H1 (cell line): ENCODE measurements around the gene STARD13. TPM values are rescaled to one million over a fixed set of nuclear protein-coding genes. Genes with fewer than 3 reads are reported as not detected.

Source experiments
- GTF2F1 ChIP-seq: IDR thresholded peaks from 2 replicates; pipeline ENCODE4 v1.6.1; 2012; ENCODE audit warnings: low read depth, low read length, improper control_type of control experiment, borderline replicate concordance
- HDAC6 ChIP-seq: IDR thresholded peaks from one replicate; pipeline ENCODE4 v1.7.1; 2012; ENCODE audit warnings: low read depth, mild to moderate bottlenecking, inconsistent platforms, low read length, moderate library complexity
- KDM5A ChIP-seq: fragments of 200-600 bp; IDR thresholded peaks from 2 replicates; pipeline ENCODE4 v1.7.1; 2012; ENCODE audit warnings: mild to moderate bottlenecking, low read length, inconsistent platforms, mixed read lengths
- RBBP5 ChIP-seq: IDR thresholded peaks from 2 replicates; pipeline ENCODE4 v1.7.1; 2012; ENCODE audit warnings: low read depth, mild to moderate bottlenecking, inconsistent platforms, low read length, moderate library complexity, borderline replicate concordance
- polyA plus RNA-seq, 7 experiments: library from polyadenylated mRNA; depleted of rRNA in 3 of 7; stranded (reverse) in 5 of 7; unstranded in 2 of 7; fragments of >200 nt in 5 of 7; fragments of 200-250 nt in 2 of 7; gene quantifications; 1 replicate in 5 of 7; 2 replicates in 1 of 7; 4 replicates in 1 of 7; pipeline versions ENCODE4 v1.2.1 to v1.2.3, GENCODE V29; 2011 to 2013; ENCODE audit warnings: missing spikeins in 2 of 7, mixed read lengths in 2 of 7
- total RNA-seq: library from RNA; stranded (reverse); fragmentation: NEBNext Ultra II Directional; extraction: Animal tissue kit (Norgen Biotek cat#: 25700); gene quantifications from 2 replicates; pipeline ENCODE4 v1.2.1, GENCODE V29; 2021
- TF ChIP-seq, protein P1 (sequence below): fragments of 300-600 bp; sonication (generic); IDR thresholded peaks from 2 replicates; pipeline ENCODE4 v1.7.1; 2012; ENCODE audit warnings: low read length, moderate library complexity, mild to moderate bottlenecking, inconsistent platforms; ENCODE audit not compliant: insufficient replicate concordance
- TF ChIP-seq, protein P2 (sequence below): IDR thresholded peaks from 2 replicates; pipeline ENCODE4 v1.6.1; 2011; ENCODE audit warnings: low read length, improper control_type of control experiment
- TF ChIP-seq, protein P3 (sequence below), 3 experiments: IDR thresholded peaks; 1 replicate in 2 of 3; 2 replicates in 1 of 3; pipeline versions ENCODE4 v1.5.1 to v1.6.1; 2011; ENCODE audit warnings: low read length in 3 of 3, mild to moderate bottlenecking in 3 of 3, inconsistent platforms in 2 of 3, low read depth in 1 of 3, moderate library complexity in 1 of 3; ENCODE audit not compliant: insufficient read depth in 1 of 3; ENCODE audit errors: control extremely low read depth in 1 of 3

STARD13 gene
- total and polyA plus RNA-seq, 2 of the 8 experiments (the other 6 are each of a cell fraction or from before 2014, with no cell fraction given), result 0.82 to 2.9 TPM

DNA sequence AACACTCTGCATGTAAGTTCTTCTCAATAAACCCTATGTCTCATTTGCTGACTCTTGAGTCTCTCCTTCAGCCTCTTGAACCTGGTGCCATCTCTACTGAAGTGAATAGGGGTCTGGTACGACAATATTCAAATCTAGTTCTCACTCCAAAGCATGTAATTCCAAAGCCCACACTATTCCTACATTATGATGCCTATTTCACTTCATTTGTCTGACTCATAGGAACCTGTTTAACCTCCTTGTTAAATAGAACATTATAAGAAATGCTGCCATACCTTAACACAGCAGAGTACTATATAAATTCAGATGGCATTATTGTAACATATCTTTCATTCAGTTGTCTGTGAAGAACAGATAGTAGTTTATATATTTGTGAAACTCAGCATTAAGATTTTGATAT, 67.1 kb downstream of the STARD13 start (continued):
- TF ChIP-seq, protein P1, sequence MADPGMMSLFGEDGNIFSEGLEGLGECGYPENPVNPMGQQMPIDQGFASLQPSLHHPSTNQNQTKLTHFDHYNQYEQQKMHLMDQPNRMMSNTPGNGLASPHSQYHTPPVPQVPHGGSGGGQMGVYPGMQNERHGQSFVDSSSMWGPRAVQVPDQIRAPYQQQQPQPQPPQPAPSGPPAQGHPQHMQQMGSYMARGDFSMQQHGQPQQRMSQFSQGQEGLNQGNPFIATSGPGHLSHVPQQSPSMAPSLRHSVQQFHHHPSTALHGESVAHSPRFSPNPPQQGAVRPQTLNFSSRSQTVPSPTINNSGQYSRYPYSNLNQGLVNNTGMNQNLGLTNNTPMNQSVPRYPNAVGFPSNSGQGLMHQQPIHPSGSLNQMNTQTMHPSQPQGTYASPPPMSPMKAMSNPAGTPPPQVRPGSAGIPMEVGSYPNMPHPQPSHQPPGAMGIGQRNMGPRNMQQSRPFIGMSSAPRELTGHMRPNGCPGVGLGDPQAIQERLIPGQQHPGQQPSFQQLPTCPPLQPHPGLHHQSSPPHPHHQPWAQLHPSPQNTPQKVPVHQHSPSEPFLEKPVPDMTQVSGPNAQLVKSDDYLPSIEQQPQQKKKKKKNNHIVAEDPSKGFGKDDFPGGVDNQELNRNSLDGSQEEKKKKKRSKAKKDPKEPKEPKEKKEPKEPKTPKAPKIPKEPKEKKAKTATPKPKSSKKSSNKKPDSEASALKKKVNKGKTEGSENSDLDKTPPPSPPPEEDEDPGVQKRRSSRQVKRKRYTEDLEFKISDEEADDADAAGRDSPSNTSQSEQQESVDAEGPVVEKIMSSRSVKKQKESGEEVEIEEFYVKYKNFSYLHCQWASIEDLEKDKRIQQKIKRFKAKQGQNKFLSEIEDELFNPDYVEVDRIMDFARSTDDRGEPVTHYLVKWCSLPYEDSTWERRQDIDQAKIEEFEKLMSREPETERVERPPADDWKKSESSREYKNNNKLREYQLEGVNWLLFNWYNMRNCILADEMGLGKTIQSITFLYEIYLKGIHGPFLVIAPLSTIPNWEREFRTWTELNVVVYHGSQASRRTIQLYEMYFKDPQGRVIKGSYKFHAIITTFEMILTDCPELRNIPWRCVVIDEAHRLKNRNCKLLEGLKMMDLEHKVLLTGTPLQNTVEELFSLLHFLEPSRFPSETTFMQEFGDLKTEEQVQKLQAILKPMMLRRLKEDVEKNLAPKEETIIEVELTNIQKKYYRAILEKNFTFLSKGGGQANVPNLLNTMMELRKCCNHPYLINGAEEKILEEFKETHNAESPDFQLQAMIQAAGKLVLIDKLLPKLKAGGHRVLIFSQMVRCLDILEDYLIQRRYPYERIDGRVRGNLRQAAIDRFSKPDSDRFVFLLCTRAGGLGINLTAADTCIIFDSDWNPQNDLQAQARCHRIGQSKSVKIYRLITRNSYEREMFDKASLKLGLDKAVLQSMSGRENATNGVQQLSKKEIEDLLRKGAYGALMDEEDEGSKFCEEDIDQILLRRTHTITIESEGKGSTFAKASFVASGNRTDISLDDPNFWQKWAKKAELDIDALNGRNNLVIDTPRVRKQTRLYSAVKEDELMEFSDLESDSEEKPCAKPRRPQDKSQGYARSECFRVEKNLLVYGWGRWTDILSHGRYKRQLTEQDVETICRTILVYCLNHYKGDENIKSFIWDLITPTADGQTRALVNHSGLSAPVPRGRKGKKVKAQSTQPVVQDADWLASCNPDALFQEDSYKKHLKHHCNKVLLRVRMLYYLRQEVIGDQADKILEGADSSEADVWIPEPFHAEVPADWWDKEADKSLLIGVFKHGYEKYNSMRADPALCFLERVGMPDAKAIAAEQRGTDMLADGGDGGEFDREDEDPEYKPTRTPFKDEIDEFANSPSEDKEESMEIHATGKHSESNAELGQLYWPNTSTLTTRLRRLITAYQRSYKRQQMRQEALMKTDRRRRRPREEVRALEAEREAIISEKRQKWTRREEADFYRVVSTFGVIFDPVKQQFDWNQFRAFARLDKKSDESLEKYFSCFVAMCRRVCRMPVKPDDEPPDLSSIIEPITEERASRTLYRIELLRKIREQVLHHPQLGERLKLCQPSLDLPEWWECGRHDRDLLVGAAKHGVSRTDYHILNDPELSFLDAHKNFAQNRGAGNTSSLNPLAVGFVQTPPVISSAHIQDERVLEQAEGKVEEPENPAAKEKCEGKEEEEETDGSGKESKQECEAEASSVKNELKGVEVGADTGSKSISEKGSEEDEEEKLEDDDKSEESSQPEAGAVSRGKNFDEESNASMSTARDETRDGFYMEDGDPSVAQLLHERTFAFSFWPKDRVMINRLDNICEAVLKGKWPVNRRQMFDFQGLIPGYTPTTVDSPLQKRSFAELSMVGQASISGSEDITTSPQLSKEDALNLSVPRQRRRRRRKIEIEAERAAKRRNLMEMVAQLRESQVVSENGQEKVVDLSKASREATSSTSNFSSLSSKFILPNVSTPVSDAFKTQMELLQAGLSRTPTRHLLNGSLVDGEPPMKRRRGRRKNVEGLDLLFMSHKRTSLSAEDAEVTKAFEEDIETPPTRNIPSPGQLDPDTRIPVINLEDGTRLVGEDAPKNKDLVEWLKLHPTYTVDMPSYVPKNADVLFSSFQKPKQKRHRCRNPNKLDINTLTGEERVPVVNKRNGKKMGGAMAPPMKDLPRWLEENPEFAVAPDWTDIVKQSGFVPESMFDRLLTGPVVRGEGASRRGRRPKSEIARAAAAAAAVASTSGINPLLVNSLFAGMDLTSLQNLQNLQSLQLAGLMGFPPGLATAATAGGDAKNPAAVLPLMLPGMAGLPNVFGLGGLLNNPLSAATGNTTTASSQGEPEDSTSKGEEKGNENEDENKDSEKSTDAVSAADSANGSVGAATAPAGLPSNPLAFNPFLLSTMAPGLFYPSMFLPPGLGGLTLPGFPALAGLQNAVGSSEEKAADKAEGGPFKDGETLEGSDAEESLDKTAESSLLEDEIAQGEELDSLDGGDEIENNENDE, result no peak
- TF ChIP-seq HDAC6, result no peak
- no peak for TF ChIP-seq GTF2F1
- TF ChIP-seq, protein P2, sequence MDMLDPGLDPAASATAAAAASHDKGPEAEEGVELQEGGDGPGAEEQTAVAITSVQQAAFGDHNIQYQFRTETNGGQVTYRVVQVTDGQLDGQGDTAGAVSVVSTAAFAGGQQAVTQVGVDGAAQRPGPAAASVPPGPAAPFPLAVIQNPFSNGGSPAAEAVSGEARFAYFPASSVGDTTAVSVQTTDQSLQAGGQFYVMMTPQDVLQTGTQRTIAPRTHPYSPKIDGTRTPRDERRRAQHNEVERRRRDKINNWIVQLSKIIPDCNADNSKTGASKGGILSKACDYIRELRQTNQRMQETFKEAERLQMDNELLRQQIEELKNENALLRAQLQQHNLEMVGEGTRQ, result no peak
- TF ChIP-seq, protein P3, sequence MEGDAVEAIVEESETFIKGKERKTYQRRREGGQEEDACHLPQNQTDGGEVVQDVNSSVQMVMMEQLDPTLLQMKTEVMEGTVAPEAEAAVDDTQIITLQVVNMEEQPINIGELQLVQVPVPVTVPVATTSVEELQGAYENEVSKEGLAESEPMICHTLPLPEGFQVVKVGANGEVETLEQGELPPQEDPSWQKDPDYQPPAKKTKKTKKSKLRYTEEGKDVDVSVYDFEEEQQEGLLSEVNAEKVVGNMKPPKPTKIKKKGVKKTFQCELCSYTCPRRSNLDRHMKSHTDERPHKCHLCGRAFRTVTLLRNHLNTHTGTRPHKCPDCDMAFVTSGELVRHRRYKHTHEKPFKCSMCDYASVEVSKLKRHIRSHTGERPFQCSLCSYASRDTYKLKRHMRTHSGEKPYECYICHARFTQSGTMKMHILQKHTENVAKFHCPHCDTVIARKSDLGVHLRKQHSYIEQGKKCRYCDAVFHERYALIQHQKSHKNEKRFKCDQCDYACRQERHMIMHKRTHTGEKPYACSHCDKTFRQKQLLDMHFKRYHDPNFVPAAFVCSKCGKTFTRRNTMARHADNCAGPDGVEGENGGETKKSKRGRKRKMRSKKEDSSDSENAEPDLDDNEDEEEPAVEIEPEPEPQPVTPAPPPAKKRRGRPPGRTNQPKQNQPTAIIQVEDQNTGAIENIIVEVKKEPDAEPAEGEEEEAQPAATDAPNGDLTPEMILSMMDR (IDR thresholded peaks at IDR 0.05; ENCODE audit: control extremely low read depth in 1 of 3, insufficient read depth in 1 of 3, low read depth in 1 of 3, low read length in 3 of 3), result no peak
- TF ChIP-seq RBBP5, result no peak
- no peak for TF ChIP-seq KDM5A
